ENCODE results near the gene RTCA.
"Not testable (repeated sequence)": the region's sequence is repeated elsewhere in the genome, so short reads cannot be mapped to it uniquely, and the experiment has no call there.

RTCA gene

GRCh38 chr1:100306735-100307313, 40.8 kb downstream of the RTCA start:
- no peak for DNase-seq (ENCODE audit: low read depth in 2 of 2)

GRCh38 chr1:100308777-100309176, 42.8 kb downstream of the RTCA start:
- no peak for DNase-seq (ENCODE audit: low read depth in 2 of 2)

GRCh38 chr1:100309863-100310262, 43.8 kb downstream of the RTCA start:
- no peak for DNase-seq (ENCODE audit: low read depth in 2 of 2)

- no peak for DNase-seq (ENCODE audit: low read depth in 2 of 2)
Observed at GRCh38 chr1:100313382-100313781, 47.4 kb downstream of the RTCA start.

- no peak for DNase-seq (ENCODE audit: low read depth in 2 of 2)
Observed at GRCh38 chr1:100316622-100317021, 50.6 kb downstream of the RTCA start.

GRCh38 chr1:100320311-100321099, 54.5 kb downstream of the RTCA start:
- no peak for DNase-seq (ENCODE audit: low read depth in 2 of 2)

- no peak for DNase-seq (ENCODE audit: low read depth in 2 of 2)
Observed at GRCh38 chr1:100321100-100321493, 55.1 kb downstream of the RTCA start.

GRCh38 chr1:100321506-100321905, 55.5 kb downstream of the RTCA start:
- DNase-seq (ENCODE audit: low read depth in 2 of 2), result no peak

- no peak for DNase-seq (ENCODE audit: low read depth in 2 of 2)
Observed at GRCh38 chr1:100322436-100323211, 56.6 kb downstream of the RTCA start.

GRCh38 chr1:100323419-100324106, 57.5 kb downstream of the RTCA start:
- no peak for DNase-seq (ENCODE audit: low read depth in 2 of 2)

- DNase-seq (ENCODE audit: low read depth in 2 of 2), result no peak
Observed at GRCh38 chr1:100325415-100326324, 59.7 kb downstream of the RTCA start.

GRCh38 chr1:100326325-100326670, 60.3 kb downstream of the RTCA start:
- not testable (repeated sequence) for DNase-seq (ENCODE audit: low read depth in 2 of 2)

GRCh38 chr1:100328133-100328532, 62.1 kb downstream of the RTCA start:
- no peak for DNase-seq (ENCODE audit: low read depth in 2 of 2)

GRCh38 chr1:100331146-100331545, 65.1 kb downstream of the RTCA start:
- not testable (repeated sequence) for DNase-seq (ENCODE audit: low read depth in 2 of 2)

- no peak for DNase-seq (ENCODE audit: low read depth in 2 of 2)
Observed at GRCh38 chr1:100332331-100332730, 66.3 kb downstream of the RTCA start.

GRCh38 chr1:100335436-100335835, 69.4 kb downstream of the RTCA start:
- DNase-seq (ENCODE audit: low read depth in 2 of 2), result no peak

- not testable (repeated sequence) for DNase-seq (ENCODE audit: low read depth in 2 of 2)
Observed at GRCh38 chr1:100337878-100338277, 71.9 kb downstream of the RTCA start.

- DNase-seq (ENCODE audit: low read depth in 2 of 2), result not testable (repeated sequence)
Observed at GRCh38 chr1:100339735-100340134, 73.7 kb downstream of the RTCA start.

GRCh38 chr1:100340494-100340893, 74.5 kb downstream of the RTCA start:
- no peak for DNase-seq (ENCODE audit: low read depth in 2 of 2)

- no peak for DNase-seq (ENCODE audit: low read depth in 2 of 2)
Observed at GRCh38 chr1:100342348-100342747, 76.3 kb downstream of the RTCA start.

Measured in stimulated activated CD8-positive, alpha-beta memory T cell treated with anti-CD3 and anti-CD28 coated beads, Interleukin-15, amount 100 ng/mL, for 48 hours (primary cell).